ENCODE data around the gene PTPRN.
"Not testable (repeated sequence)": the region's sequence is repeated elsewhere in the genome, so short reads cannot be mapped to it uniquely, and the experiment has no call there.

PTPRN gene

GRCh38 chr2:219291910-219292490 is 17.2 kb downstream of the PTPRN start:
- H3K4me1 ChIP-seq (ENCODE audit: insufficient read depth, low read length) = no peaks in the 10 kb centered on the region
- no peak overlapping the region for H3K27ac ChIP-seq (ENCODE audit: low read length)
- H3K9ac ChIP-seq (ENCODE audit: low read depth, low read length) = no peak overlapping the region
- peaks cover 37% of the 10 kb centered on the region for H3K27me3 ChIP-seq (ENCODE audit: insufficient read depth, low read length)
- H3K4me3 ChIP-seq (ENCODE audit: low read length) = no peak overlapping the region
- no peaks in the 10 kb centered on the region for H3K36me3 ChIP-seq (ENCODE audit: insufficient read depth, low read depth, low read length)
- H3K9me3 ChIP-seq (ENCODE audit: insufficient read depth, low read depth, low read length) = no peaks in the 10 kb centered on the region

- Histone ChIP-seq H3K9ac (ENCODE audit: low read depth, low read length) (no peak overlapping the region), H3K4me3 (ENCODE audit: low read length) (no peak overlapping the region), H3K36me3 (ENCODE audit: insufficient read depth, low read depth, low read length) (no peaks in the 10 kb centered on the region), H3K9me3 (ENCODE audit: insufficient read depth, low read depth, low read length) (no peaks in the 10 kb centered on the region), H3K4me1 (ENCODE audit: insufficient read depth, low read length) (no peaks in the 10 kb centered on the region), H3K27ac (ENCODE audit: low read length) (no peak overlapping the region), H3K27me3 (ENCODE audit: insufficient read depth, low read length) (peaks cover 33% of the 10 kb centered on the region)
Observed at GRCh38 chr2:219291394-219291793, 17.8 kb downstream of the PTPRN start.

GRCh38 chr2:219290381-219291171 is 18.6 kb downstream of the PTPRN start:
- no peaks in the 10 kb centered on the region for H3K36me3 ChIP-seq (ENCODE audit: insufficient read depth, low read depth, low read length)
- H3K27me3 ChIP-seq (ENCODE audit: insufficient read depth, low read length) = peaks cover 25% of the 10 kb centered on the region
- no peaks in the 10 kb centered on the region for H3K4me1 ChIP-seq (ENCODE audit: insufficient read depth, low read length)
- H3K27ac ChIP-seq (ENCODE audit: low read length) = no peak overlapping the region
- no peak overlapping the region for H3K4me3 ChIP-seq (ENCODE audit: low read length)
- no peak overlapping the region for H3K9ac ChIP-seq (ENCODE audit: low read depth, low read length)
- no peaks in the 10 kb centered on the region for H3K9me3 ChIP-seq (ENCODE audit: insufficient read depth, low read depth, low read length)

- H3K27ac ChIP-seq (ENCODE audit: low read length) = no peak overlapping the region
- no peak overlapping the region for H3K9ac ChIP-seq (ENCODE audit: low read depth, low read length)
- H3K4me1 ChIP-seq (ENCODE audit: insufficient read depth, low read length) = no peaks in the 10 kb centered on the region
- H3K4me3 ChIP-seq (ENCODE audit: low read length) = no peak overlapping the region
- H3K27me3 ChIP-seq (ENCODE audit: insufficient read depth, low read length) = peaks cover 18% of the 10 kb centered on the region; the same call in 1 of the 2 replicates
- no peaks in the 10 kb centered on the region for H3K36me3 ChIP-seq (ENCODE audit: insufficient read depth, low read depth, low read length)
- H3K9me3 ChIP-seq (ENCODE audit: insufficient read depth, low read depth, low read length) = no peaks in the 10 kb centered on the region
Observed at GRCh38 chr2:219289537-219290361, 19.5 kb downstream of the PTPRN start.

- peaks cover 16% of the 10 kb centered on the region; the same call in 1 of the 2 replicates for H3K27me3 ChIP-seq (ENCODE audit: insufficient read depth, low read length)
- no peak overlapping the region for H3K9ac ChIP-seq (ENCODE audit: low read depth, low read length)
- no peaks in the 10 kb centered on the region for H3K36me3 ChIP-seq (ENCODE audit: insufficient read depth, low read depth, low read length)
- no peak overlapping the region for H3K4me3 ChIP-seq (ENCODE audit: low read length)
- H3K4me1 ChIP-seq (ENCODE audit: insufficient read depth, low read length) = no peaks in the 10 kb centered on the region
- no peaks in the 10 kb centered on the region for H3K9me3 ChIP-seq (ENCODE audit: insufficient read depth, low read depth, low read length)
- no peak overlapping the region for H3K27ac ChIP-seq (ENCODE audit: low read length)
Observed at GRCh38 chr2:219289195-219289536, 20.0 kb downstream of the PTPRN start.

GRCh38 chr2:219287580-219288265 is 21.5 kb downstream of the PTPRN start:
- peaks cover 6% of the 10 kb centered on the region; the same call in 1 of the 2 replicates for H3K36me3 ChIP-seq (ENCODE audit: insufficient read depth, low read depth, low read length)
- H3K27me3 ChIP-seq (ENCODE audit: insufficient read depth, low read length) = peaks cover 8% of the 10 kb centered on the region; the same call in 1 of the 2 replicates
- no peaks in the 10 kb centered on the region for H3K4me1 ChIP-seq (ENCODE audit: insufficient read depth, low read length)
- no peak overlapping the region for H3K9ac ChIP-seq (ENCODE audit: low read depth, low read length)
- no peak overlapping the region for H3K27ac ChIP-seq (ENCODE audit: low read length)
- H3K9me3 ChIP-seq (ENCODE audit: insufficient read depth, low read depth, low read length) = no peaks in the 10 kb centered on the region
- H3K4me3 ChIP-seq (ENCODE audit: low read length) = no peak overlapping the region

- H3K4me3 ChIP-seq (ENCODE audit: low read length); H3K9ac ChIP-seq (ENCODE audit: low read depth, low read length); H3K36me3 ChIP-seq (ENCODE audit: insufficient read depth, low read depth, low read length); H3K9me3 ChIP-seq (ENCODE audit: insufficient read depth, low read depth, low read length); H3K27ac ChIP-seq (ENCODE audit: low read length); H3K27me3 ChIP-seq (ENCODE audit: insufficient read depth, low read length); H3K4me1 ChIP-seq (ENCODE audit: insufficient read depth, low read length): not testable (repeated sequence)
Observed at GRCh38 chr2:219287116-219287440, 22.1 kb downstream of the PTPRN start.

GRCh38 chr2:219286436-219287115 is 22.6 kb downstream of the PTPRN start:
- no peaks in the 10 kb centered on the region for H3K4me1 ChIP-seq (ENCODE audit: insufficient read depth, low read length)
- H3K9ac ChIP-seq (ENCODE audit: low read depth, low read length) = no peak overlapping the region
- H3K27me3 ChIP-seq (ENCODE audit: insufficient read depth, low read length) = peaks cover 4% of the 10 kb centered on the region; the same call in 1 of the 2 replicates
- H3K36me3 ChIP-seq (ENCODE audit: insufficient read depth, low read depth, low read length) = peaks cover 8% of the 10 kb centered on the region; the same call in 1 of the 2 replicates
- H3K9me3 ChIP-seq (ENCODE audit: insufficient read depth, low read depth, low read length) = no peaks in the 10 kb centered on the region
- H3K27ac ChIP-seq (ENCODE audit: low read length) = no peak overlapping the region
- H3K4me3 ChIP-seq (ENCODE audit: low read length) = no peak overlapping the region

- H3K9me3 ChIP-seq (ENCODE audit: insufficient read depth, low read depth, low read length) = no peaks in the 10 kb centered on the region
- no peaks in the 10 kb centered on the region for H3K27me3 ChIP-seq (ENCODE audit: insufficient read depth, low read length)
- no peaks in the 10 kb centered on the region for H3K4me1 ChIP-seq (ENCODE audit: insufficient read depth, low read length)
- H3K36me3 ChIP-seq (ENCODE audit: insufficient read depth, low read depth, low read length) = peaks cover 11% of the 10 kb centered on the region; the same call in 1 of the 2 replicates
- H3K4me3 ChIP-seq (ENCODE audit: low read length) = no peak overlapping the region
- H3K27ac ChIP-seq (ENCODE audit: low read length) = no peak overlapping the region
- H3K9ac ChIP-seq (ENCODE audit: low read depth, low read length) = no peak overlapping the region
Observed at GRCh38 chr2:219285894-219286425, 23.2 kb downstream of the PTPRN start.

GRCh38 chr2:219285373-219285735 is 23.8 kb downstream of the PTPRN start:
- H3K27me3 ChIP-seq (ENCODE audit: insufficient read depth, low read length) = no peaks in the 10 kb centered on the region
- H3K27ac ChIP-seq (ENCODE audit: low read length) = no peak overlapping the region
- no peak overlapping the region for H3K4me3 ChIP-seq (ENCODE audit: low read length)
- H3K4me1 ChIP-seq (ENCODE audit: insufficient read depth, low read length) = peaks cover 2% of the 10 kb centered on the region; the same call in 1 of the 2 replicates
- H3K9ac ChIP-seq (ENCODE audit: low read depth, low read length) = no peak overlapping the region
- H3K9me3 ChIP-seq (ENCODE audit: insufficient read depth, low read depth, low read length) = no peaks in the 10 kb centered on the region
- H3K36me3 ChIP-seq (ENCODE audit: insufficient read depth, low read depth, low read length) = peaks cover 14% of the 10 kb centered on the region; the same call in 1 of the 2 replicates

Data from iPS-20b (cell line).